ENCODE data around the gene CDH4. TPM values are rescaled to one million over a fixed set of nuclear protein-coding genes. Genes with fewer than 3 reads are reported as not detected.

Gene CDH4
- total and polyA plus RNA-seq, 11 donors, result 0.04 to 0.54 (median 0.08) TPM; not detected in 1

DNA sequence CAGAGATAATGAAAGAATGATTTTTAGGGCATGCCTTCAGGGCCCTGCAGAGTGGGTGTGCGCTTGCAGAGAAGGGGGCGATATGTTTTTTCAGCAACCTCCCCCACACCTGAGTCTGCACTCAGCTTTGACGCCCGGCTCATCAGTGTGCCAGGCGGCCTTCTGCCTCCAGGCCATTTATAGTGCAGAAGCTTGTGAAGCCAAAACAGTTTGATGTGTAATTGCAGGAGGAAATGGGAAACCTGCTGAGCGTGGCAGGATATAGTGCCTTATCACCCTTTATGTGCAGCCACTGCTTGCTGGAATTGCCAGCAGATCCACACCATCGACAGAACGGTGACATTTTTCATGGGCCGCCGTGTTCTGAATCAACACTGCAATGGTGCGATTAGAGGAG is 178.2 kb downstream of the CDH4 start:
- no peaks in the 10 kb centered on the region for H3K36me3 ChIP-seq
- no peak overlapping the region for H3K4me3 ChIP-seq
- peaks cover 0 to 20% (median 4%) of the 10 kb centered on the region in 9 donors for H3K27me3 ChIP-seq
- no peaks in the 10 kb centered on the region for H3K9me3 ChIP-seq
- no peak for ATAC-seq
- no peak for DNase-seq
- no peak for TF ChIP-seq POLR2A (IDR thresholded peaks at IDR 0.05)
- TF ChIP-seq, protein P1, sequence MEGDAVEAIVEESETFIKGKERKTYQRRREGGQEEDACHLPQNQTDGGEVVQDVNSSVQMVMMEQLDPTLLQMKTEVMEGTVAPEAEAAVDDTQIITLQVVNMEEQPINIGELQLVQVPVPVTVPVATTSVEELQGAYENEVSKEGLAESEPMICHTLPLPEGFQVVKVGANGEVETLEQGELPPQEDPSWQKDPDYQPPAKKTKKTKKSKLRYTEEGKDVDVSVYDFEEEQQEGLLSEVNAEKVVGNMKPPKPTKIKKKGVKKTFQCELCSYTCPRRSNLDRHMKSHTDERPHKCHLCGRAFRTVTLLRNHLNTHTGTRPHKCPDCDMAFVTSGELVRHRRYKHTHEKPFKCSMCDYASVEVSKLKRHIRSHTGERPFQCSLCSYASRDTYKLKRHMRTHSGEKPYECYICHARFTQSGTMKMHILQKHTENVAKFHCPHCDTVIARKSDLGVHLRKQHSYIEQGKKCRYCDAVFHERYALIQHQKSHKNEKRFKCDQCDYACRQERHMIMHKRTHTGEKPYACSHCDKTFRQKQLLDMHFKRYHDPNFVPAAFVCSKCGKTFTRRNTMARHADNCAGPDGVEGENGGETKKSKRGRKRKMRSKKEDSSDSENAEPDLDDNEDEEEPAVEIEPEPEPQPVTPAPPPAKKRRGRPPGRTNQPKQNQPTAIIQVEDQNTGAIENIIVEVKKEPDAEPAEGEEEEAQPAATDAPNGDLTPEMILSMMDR (IDR thresholded peaks at IDR 0.05), result no peak
- H3K4me1 ChIP-seq, result no peaks in the 10 kb centered on the region
- intact Hi-C loops (cut with DNase I), result no loop called here
- 44 to 64% (median 51%) methylated on average over 11 of the region's 11 CpGs for WGBS, 4 donors
- no peak overlapping the region for H3K27ac ChIP-seq

DNA sequence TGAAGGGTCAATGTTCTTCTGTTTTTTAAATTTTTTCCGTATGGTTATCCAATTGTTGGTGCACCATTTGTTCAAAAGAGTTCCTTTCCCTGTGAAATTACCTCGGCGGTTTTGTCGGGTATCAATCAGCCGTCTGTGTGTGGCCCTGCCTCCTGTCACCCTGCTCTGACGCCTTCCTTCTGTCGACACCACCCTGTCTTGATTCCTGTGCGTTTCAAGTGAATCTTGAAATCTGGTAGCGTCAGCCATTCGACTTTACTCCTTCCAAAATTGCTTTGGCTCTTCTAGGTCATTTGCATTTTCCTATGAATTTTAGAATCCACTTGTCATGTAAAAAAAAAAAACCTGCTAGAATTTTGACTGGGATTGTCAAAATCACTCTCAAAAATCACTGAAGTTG is 181.1 kb downstream of the CDH4 start:
- ATAC-seq (no peak), DNase-seq (no peak)
- 36 to 44% (median 39%) methylated on average over 10 of the region's 10 CpGs for WGBS, 4 donors
- TF ChIP-seq POLR2A (IDR thresholded peaks at IDR 0.05), result no peak
- TF ChIP-seq, protein P1 (IDR thresholded peaks at IDR 0.05), result no peak
- no peak overlapping the region for H3K27ac ChIP-seq
- intact Hi-C loops (cut with DNase I), result no loop called here
- H3K4me3 ChIP-seq, result no peak overlapping the region
- H3K9me3 ChIP-seq, result no peaks in the 10 kb centered on the region
- peaks cover 0 to 11% (median 0%) of the 10 kb centered on the region in 12 donors for H3K4me1 ChIP-seq
- peaks cover 0 to 25% (median 4%) of the 10 kb centered on the region in 9 donors for H3K27me3 ChIP-seq
- no peaks in the 10 kb centered on the region for H3K36me3 ChIP-seq

DNA sequence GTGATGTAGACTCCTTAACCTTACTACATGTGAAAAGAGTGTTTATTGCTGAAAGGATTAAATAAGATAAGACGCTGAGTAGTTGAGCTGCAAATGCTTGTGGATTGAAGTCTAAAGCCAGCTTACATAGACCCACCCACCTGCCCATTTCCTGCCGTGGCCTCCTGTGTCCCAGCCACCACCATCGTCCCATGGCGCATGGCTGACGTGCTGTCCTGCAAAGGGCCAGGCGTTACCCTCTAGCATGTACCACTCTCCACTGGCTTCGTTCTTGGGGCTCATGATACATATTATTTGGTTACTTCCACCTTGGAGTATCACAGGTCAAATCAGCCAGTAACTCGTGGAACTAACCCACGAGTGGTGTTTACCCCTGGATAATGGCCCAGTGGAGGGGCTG is 181.8 kb downstream of the CDH4 start:
- no peak overlapping the region for H3K27ac ChIP-seq
- no peak for DNase-seq
- peaks cover 0 to 25% (median 2%) of the 10 kb centered on the region in 9 donors for H3K27me3 ChIP-seq
- no peak for ATAC-seq
- H3K4me3 ChIP-seq, result no peak overlapping the region
- peaks cover 0 to 11% (median 0%) of the 10 kb centered on the region in 12 donors for H3K4me1 ChIP-seq
- TF ChIP-seq, protein P1 (IDR thresholded peaks at IDR 0.05), result no peak
- TF ChIP-seq POLR2A (IDR thresholded peaks at IDR 0.05), result no peak
- 66 to 77% (median 70%) methylated on average over 9 of the region's 9 CpGs for WGBS, 4 donors
- H3K36me3 ChIP-seq, result no peaks in the 10 kb centered on the region
- H3K9me3 ChIP-seq, result no peaks in the 10 kb centered on the region
- intact Hi-C loops (cut with DNase I), result no loop called here

DNA sequence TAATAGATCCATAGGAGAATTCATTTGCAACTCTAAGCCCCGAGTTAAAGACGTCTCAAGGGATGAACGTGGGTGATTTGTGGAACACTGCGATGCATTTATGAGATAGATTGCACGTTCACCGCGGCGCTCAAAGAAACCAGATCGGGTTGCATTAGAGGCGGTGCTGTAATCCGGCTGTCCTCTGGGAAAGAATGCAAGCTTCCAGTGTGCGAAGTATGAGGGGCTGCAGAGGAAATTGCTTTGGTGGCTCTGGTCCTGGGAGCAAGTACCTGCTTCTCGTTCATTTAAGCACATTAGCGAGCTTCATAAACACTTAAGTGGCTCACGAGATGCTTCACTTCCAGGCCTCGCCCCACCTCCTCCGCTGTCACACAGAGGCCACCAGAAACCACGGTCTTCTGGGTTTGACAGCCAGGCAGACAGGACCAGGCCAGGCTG is 182.3 kb downstream of the CDH4 start:
- no peak overlapping the region for H3K27ac ChIP-seq
- WGBS, 4 donors, result 36 to 41% (median 40%) methylated on average over 17 to 18 of the region's 18 CpGs
- peaks cover 0 to 11% (median 0%) of the 10 kb centered on the region in 12 donors for H3K4me1 ChIP-seq
- no peaks in the 10 kb centered on the region for H3K9me3 ChIP-seq
- no peak for TF ChIP-seq POLR2A (IDR thresholded peaks at IDR 0.05)
- TF ChIP-seq, protein P1 (IDR thresholded peaks at IDR 0.05), result no peak
- H3K36me3 ChIP-seq, result no peaks in the 10 kb centered on the region
- no peak overlapping the region for H3K4me3 ChIP-seq
- ATAC-seq (no peak), DNase-seq (no peak)
- intact Hi-C loops (cut with DNase I), result no loop called here
- H3K27me3 ChIP-seq, result peaks cover 0 to 25% (median 2%) of the 10 kb centered on the region in 9 donors
